Ramos (cell line): Measurements from ENCODE around the gene CCDC102A.
"Not testable (repeated sequence)": the region's sequence is repeated elsewhere in the genome, so short reads cannot be mapped to it uniquely, and the experiment has no call there.

ENCODE experiments used
- in situ Hi-C: fragments of 300-500 bp; cut with MboI; formaldehyde crosslinking; loops from one replicate; pipeline ENCODE4 v1.14.3; 2022; ENCODE audit warnings: low sequenced_read_pairs; ENCODE audit not compliant: unreplicated experiment

The CCDC102A gene

DNA sequence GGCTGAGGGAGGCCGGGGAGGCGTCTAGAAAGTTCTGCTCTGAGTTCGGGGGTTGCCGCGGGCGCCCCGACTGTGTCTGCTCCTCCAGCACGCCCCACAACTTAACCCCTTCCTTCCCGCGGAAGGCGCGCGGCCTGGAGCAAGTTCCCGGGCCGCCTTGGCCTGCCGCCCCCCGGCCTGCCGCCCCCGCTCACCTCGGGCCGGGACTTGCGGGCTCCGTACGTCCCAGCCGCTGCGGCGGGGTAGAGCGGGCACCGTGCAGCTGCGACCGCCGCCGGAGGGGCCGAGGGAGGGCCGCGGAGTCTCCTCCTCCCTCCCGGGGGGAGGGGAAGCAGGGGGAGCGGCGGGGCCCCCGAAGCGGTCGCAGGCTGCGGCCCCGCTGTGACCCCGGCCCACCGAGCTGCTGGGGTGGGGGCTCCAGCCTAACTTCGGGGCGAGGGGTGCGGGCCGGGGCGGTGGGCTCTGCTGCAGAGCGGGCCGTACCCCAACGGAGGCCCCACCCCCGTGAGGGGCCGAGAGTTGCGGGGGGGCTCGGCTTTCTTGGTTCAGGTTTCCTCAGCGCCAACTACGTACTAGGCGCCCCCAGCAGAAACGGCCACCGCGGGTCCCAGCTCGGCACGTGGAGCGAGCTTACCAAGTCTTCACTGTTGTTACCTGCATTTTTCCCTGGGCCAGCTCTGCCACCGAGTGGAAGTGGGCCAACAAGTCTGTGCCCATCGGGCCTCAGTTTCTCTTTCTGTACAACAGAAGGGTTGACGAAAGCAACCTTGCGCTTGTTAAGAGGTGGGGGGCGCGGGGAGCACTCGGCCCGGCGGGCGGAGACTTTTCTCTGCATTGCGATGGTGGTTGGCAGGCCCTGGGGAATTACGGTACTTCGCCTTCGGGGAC lies at the start of gene CCDC102A:
TSS of gene CCDC102A (minus strand) at position 266 of the 888 bp plus-strand sequence. CDS start 7,394 bp downstream, outside the sequence.
- in situ Hi-C loops: no loop called here

DNA sequence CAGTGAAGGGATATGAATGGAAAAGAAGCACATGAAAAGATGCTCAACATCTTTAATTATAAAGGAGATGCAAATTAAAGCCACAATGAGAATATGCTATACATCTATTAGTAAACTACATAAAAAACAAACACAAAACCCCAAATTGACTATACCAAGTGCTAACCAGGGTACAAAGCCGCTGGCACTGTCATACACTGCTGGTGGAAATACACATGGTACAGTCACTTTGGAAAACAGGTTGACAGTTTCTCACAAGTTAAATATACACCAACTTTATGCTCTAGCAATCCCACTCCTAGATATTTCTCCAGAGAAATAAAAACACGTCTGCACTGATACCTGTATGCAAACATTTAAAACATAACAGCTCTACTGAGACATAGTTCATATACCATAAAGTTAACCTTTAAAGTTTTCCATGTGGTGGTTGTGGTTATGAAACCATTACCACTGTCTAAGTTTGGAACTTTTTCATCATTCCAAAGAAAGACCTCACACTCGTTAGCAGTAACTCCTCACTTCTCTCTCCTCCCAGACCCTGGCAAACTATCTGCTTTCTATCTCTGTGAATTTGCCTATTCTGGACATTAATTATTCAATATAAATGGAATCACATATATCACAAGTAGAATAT lies 48.8 kb upstream of the CCDC102A start:
- in situ Hi-C loops: no loop called here

DNA sequence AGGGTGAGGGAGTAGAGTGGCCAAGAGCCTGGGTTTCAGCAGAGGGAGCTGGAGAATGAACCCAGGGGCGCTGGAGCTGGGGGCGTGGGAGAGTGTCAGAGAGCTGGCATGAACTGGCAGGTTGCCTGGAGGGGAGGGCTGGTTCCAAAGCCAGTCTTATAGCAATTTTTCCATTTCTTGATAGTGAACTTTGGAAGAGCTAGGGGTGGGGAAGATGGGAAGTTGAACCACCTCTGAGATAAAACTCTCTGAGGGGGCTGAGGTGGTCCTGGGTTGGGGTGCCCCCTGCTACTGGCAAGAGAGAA lies 42.9 kb upstream of the CCDC102A start:
- in situ Hi-C loops: no loop called here

DNA sequence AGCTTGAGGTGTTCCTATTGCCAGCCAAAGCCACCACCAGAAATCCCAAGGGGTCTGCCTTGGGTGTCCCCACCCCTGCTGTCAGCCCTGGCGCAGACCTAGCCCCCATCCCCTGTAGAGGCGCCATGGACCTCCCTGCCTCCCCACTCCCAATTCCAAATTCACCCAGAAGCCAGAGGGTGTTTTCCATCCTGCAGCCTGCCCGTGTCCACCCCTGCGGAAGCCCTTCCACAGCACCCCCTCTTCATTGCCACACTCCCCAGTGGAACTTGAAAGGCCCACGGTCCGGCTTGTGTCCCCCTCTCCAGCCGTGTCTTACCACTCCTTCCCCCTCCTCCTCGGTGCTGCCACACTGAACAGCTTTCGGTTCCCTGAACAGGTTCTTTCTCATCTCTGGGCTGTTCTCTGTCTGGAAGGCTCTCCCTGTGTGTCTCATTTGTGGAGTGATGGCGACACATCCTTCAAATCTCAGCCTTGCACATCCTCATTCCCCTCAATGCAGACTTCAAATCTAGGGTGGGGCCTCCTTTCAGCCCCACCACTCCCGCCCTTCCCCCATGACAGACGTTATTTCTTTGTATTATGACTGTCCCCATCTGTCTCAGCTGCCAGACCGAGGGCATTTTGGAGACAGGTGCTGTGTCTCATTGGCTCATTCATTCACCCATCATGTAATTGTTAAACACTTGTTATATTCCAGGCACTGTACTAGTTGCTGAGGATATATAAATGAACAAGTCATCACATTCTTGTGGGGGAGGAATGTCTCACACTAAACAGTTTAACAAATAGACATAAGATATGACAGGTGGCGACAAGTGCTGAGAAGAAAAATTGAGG lies 42.4 kb upstream of the CCDC102A start:
- in situ Hi-C loops: no loop called here

DNA sequence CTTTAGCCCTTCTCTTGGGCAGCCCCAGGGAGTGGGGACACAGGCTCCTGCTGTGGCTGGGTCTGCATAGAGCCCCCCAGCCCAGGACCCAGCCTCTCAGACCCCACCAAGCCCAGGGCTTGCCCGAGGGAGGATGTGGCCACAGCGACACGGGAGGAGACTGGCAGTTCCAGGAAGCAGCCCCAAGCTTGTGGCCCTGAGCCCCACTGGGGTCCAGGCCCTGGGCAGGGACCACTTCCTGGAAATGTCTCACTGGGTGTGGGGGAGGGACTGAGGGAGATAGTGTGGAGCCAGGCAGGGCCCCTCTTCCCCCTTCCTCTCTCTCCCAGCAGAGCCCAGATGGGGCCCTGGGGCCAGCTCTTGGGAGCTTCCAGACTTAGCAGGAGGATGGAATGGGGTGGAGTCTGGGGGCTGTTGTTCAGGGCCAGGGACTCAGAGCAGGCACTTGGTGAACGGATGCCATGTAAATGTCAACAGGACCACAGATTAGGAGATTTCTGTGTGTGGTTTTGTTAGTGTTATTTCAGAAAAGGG lies 41.4 kb upstream of the CCDC102A start:
- in situ Hi-C loops: no loop called here

DNA sequence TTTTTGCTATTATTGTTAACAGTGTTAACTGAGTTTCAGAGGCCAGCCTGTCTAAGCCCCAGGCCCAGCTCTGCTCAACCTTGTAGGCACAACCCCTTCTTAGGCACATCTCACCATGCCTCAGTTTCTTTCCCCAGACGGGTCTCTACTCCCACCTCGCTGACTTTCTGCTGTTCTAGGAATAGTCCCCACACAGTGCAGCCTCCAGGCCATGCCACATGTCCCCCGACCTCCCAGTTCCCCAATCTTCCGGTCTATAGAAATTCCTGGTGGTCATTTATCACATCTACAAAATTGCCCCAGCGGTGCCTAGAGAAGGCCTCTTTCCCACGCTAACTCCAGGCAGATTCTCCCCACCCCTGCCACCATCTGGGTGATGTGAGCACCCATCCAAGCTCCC lies 40.8 kb upstream of the CCDC102A start:
- in situ Hi-C loops: no loop called here

DNA sequence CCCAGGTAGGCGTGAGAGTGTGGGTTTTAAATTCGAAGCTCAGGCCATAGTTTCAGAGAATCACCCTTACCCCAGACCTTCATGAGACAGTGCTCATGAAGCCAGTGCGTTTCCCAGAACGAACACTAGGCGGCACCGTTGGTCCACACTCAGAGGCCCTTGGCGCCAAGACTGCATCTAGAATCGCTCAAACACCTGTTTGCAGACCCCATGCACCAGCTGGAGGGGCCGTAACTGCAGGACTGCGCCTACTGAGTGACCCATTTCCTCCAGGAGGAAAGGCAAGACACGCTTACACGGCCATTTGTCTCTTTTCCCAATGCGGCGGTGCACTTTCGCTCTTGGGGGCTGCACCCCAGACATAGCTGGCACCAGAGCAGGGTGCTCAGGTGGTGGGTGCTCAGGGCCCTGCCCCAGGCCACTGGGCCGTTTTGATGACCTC lies 40.1 kb upstream of the CCDC102A start:
- in situ Hi-C loops: no loop called here

DNA sequence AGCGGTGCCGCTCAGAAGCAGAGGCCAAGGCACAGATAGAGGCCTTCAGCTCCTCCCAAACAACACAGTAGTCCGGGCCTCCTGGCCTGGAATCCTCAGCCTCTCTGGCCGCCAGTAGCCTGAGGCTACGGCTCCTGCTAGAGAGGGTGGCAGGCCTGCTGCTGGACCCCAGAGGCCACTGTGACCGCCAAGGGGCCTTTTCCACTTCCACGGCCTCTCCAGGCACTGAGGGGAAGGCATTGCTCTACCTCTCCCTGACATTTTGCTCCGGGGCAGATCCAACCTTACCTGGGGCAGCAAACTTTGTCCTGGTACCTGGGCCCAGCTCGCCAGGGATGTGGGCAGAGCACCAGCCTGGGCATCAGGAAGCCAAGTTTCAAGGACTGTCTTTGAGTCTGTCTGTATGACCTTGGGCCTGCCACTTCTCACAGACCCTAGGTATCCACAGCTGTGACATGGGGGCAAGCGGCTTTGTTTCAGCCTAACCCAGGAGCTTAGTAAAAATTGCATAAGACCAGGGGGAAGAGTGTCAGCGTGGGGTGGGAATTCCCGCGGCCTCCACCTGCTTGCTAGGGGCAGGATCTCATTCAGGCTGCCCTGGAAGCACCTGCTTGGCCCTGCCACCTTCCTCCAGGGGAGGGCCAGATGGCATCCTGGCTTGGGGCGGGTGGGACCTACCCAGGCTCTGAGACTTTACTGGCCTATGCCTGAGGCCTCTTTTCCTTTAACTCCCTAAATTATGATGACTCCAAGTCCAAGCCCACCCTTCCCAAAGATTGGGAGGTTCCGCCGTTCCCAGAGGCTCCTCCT lies 39.3 kb upstream of the CCDC102A start:
- in situ Hi-C loops: no loop called here

DNA sequence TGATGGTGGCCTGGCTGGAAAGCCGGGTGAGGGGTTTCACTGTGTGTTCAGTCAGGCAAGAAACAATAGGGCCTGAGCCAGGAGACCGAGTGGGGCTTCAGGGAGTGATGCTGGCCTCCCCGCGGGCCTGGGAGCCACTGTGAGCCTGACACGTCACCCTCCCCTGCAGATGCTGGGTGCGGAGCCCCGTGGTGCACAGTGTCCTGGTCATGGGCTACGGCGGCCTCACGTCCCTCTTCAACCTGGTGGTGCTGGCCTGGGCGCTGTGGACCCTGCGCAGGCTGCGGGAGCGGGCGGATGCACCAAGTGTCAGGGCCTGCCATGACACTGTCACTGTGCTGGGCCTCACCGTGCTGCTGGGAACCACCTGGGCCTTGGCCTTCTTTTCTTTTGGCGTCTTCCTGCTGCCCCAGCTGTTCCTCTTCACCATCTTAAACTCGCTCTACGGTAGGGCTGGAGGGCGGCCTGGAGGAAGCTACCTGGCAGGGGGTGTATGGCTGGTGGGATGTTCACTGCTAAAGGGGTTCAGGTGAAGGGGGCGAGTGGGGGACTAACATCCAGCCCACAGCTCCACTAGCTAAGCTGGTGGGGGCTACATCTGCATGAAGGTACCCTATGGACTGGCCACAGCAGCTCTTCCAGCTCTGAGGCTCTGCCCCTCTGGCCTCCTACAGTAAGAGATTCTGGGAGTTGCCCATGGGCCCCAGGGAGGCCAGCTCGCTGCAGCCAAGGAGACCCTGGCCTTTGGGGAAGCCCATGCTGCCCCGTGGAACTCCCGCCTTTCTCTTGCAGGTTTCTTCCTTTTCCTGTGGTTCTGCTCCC lies 38.5 kb upstream of the CCDC102A start:
- in situ Hi-C loops: no loop called here

DNA sequence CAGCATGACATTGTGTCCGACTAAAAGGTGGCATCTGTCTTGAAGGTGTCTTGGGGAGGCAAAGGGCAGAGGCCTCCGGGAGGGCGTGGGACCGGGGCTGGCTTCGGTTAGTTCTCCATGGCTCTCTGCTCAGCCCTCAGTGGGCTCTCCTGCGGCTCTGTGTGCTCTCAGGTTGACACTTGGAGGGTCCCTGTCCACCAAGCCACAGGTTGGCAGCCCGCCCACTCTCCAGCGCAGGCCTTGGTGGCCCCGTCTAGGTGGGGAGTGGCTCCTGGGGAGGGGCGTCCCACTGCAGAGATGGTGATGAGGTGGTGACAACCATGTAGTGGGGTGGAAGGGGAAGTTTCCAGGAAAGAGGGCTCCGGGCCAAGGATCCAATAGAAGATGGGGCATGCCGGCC lies 37.7 kb upstream of the CCDC102A start:
- in situ Hi-C loops: no loop called here

DNA sequence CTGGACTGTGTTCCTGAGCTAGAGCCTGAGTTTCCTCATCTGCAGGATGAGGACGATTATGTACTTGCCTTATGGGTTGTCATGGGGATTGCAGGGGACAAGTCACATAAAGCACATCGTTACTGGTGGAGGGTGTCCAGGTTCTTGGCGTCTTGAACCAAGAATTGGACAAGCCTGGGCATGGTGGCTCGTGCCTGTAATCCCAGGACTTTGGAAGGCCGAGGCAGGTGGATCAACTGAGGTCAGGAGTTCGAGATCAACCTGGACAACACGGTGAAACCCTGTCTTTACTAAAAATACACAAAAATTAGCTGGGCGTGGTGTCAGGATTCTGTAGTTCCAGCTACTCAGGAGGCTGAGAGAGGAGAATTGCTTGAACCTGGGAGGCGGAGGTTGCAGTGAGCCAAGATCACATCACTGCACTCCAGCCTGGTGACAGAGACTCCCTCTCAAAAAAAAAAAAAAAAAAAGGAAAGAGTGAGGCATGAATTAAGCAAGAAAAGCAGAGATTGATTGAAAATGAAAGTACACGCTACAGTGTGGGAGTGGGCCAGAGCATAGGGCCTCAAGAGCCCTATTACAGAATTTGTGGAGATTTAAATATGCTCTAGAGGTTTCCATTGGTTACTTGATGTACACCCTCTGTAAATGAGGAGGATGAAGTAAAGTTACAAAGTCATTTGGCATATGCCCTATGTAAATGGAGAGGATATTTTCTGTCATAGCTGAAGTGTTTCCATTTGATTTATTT lies 36.8 kb upstream of the CCDC102A start:
- in situ Hi-C loops: no loop called here

DNA sequence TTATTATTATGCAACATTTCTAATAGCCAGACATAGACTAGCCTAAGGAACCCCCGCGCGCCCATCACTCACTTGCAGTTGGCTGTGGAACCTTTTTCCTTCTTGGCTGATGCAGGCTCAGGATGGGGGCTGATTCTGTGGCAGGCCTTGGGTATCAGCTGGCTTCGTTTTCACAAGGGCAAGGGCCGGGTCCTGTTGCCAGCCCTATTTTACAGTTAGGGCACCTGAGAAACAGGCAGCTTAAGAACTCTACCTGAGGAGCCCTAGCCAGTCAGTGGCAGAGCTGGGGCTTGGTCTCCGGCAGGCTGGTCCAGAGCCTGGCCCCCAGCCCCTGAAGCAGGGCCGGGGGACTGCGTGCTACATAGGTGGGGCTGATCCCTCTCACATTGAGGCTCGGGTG lies 34.7 kb upstream of the CCDC102A start:
- in situ Hi-C loops: no loop called here

DNA sequence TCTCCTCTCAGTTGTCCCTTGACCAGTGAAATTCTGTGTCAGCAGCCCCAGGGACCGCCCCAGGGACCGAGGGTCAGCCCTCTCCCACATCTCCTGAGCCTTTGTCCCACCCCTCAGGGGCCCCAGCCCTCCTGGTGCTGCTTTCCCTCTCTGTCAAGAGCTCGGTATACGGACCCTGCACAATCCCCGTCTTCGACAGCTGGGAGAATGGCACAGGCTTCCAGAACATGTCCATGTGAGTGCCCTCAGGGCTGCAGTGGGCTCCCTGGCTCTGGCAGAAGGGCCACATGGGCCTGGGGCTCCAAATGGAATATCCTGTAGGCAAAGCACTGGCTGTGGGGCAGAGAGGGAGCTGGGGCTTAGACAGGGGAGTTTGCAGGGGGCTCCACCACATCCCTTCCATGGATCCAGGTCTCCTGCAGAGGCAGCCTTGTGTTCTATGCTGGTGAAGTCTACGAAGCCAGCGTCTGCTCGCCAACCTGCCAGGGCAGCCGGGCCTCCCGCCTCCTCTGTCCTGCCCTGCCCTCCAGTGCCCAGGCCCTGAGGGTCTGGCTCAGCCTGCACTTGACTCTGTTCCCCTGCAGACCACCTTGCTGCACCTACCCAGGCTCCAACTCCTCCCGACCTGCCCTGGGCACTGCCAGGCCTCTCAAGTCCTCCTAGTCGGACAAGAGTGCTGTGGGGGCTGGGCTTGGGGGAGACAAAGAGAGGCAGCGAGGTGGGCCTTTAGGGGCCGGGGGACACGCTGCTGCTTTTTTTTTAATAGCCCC lies 34.1 kb upstream of the CCDC102A start:
- in situ Hi-C loops: no loop called here

DNA sequence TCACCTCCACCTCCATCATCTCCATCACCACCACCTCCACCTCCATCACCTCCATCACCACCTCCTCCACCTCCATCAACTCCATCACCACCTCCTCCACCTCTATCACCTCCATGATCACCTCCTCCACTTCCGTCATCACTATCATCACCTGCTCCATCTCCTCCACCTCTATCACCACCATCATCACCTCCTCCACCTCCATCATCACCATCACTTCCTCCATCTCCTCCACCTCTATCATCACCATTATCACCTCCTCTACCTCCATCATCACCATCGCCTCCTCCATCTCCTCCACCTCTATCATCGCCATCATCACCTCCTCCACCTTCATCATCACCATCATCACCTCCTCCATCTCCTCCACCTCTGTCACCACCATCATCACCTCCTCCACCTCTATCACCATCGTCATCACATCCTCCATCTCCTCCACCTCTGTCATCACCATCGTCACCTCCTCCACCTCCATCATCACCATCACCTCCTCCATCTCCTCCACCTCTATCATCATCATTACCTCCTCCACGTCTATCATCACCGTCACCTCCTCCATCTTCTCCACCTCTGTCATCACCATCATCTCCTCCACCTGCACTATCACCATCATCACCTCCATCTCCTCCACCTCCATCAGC lies 33.1 kb upstream of the CCDC102A start:
- in situ Hi-C loops: no loop called here

DNA sequence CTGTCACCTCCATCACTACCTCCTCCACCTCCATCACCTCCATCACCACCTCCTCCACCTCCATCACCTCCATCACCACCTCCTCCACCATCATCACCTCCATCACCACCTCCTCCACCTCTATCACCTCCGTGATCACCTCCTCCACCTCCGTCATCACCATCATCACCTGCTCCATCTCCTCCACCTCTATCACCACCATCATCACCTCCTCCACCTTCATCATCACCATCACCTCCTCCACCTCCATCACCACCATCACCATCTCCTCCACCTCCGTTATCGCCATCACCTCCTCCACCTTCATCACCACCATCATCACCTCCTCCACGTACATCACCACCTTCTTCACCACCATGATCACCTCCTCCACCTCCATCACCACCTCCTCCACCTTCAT lies 32.4 kb upstream of the CCDC102A start:
- in situ Hi-C loops: not testable (repeated sequence)

DNA sequence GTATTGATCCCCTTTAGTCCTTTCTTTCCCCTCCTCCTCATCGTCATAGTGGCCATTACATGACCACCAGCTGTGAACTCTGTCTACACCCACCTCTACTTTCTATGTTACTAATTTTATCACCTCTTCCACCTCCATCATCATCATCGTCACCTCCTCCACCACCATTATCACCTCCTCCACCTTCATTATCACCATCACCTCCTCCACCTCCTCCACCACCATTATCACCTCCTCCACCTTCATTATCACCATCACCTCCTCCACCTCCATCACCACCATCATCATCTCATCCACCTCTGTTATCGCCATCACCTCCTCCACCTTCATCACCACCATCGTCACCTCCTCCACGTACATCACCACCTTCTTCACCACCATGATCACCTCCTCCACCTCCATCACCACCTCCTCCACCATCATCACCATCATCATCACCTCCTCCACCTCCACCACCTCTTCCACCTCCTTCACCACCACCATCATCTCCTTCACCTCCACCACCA lies 31.9 kb upstream of the CCDC102A start:
- in situ Hi-C loops: no loop called here

DNA sequence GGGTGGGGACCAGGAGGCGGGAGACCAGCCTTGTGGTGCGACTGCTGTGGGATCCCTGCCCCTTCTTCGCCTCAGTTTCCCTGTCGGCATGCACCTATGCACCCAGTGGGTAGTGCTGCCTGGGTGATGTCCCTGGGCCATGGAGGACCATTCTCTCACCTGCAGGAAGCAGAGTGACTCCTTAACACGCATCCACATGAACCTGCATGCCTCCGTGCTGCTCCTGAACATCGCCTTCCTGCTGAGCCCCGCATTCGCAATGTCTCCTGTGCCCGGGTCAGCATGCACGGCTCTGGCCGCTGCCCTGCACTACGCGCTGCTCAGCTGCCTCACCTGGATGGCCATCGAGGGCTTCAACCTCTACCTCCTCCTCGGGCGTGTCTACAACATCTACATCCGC lies 31.3 kb upstream of the CCDC102A start:
- in situ Hi-C loops: no loop called here
